MV-4-11 (cell line): ENCODE data around the gene ZNF598.
A peak's percentile ranks its signal among the peaks of the same experiment; 100 is the strongest.
"Not testable (repeated sequence)": the region's sequence is repeated elsewhere in the genome, so short reads cannot be mapped to it uniquely, and the experiment has no call there.

ENCODE experiments used
- DNase-seq: peaks from one replicate; lab custom pipeline; 2025; lab: John Stamatoyannopoulos, UW

The ZNF598 gene

DNA sequence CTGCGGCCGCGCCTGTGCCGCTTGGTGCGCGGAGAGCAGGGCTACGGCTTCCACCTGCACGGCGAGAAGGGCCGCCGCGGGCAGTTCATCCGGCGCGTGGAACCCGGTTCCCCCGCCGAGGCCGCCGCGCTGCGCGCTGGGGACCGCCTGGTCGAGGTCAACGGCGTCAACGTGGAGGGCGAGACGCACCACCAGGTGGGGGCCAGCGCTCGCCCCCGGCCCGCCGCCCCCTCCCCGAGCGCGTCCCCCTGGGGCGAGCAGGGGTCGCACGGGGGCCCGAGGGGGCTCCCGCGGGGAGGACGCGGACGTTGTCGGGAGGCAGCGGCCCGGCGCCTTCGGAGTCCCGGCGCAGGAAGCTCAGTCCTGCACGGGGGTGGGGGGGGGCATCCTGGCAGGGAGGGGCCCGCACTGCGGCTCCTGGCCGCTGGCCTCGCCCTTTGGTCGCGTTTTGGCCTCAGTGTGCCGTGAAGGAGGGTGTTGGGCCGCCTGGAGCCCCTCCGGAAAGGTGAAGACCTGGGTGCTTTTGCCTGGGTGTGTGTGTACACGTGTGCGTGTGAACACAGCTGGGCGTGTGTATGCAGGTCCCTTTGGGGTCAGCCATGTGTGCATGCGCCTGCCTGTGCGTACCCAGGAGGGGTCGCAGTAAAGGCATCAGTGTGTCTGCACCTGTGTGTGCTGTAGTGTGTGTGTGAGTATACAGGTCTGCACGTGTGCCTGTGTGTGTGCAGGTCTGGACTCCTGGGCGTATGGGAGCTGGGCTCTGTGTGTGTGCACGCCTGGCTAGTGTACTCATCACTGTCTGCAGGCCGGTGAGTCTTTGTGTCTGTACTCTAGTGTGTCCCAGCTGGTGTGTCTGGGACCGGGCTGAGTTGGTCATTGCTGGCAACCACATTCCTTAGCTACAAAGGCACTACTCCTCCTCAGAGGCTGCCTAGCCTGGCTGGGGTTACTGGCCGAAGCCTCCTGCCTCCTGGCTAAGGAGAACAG, 17.7 kb upstream of the ZNF598 start:
- no peak for DNase-seq

DNA sequence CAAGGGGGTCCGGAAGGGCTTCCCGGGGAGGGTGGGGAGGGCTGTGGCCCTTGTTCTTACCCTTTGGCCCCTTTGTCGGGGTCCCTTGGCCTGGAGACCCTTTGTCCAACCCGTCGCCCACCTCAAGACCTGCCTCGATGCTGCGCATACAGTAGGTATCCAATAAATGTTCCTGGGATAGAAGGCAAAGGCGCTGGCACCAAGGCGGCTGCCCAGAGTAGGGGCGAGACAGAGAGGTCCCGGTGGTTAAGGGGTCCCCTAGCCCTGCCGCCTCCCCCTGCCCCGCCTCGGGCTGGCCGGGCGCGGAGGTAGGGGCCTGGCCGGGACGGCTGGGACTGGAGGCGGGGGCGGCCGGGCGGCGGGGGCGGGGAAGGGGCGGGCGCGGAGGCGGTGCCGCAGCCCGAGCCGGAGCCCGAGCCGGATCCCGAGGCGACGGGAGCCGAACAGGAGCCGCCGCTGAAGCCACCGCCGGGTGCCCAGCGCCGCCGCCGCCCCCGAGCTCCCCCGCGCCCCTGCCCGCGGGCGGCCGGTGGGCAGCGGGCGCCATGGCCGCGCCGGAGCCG, 16.9 kb upstream of the ZNF598 start, which contains the start of gene NHERF2:
Gene NHERF2 (plus strand): TSS at position 442 of the 563 bp plus-strand sequence. CDS start 104 bp downstream, at position 546.
- no peak for DNase-seq

DNA sequence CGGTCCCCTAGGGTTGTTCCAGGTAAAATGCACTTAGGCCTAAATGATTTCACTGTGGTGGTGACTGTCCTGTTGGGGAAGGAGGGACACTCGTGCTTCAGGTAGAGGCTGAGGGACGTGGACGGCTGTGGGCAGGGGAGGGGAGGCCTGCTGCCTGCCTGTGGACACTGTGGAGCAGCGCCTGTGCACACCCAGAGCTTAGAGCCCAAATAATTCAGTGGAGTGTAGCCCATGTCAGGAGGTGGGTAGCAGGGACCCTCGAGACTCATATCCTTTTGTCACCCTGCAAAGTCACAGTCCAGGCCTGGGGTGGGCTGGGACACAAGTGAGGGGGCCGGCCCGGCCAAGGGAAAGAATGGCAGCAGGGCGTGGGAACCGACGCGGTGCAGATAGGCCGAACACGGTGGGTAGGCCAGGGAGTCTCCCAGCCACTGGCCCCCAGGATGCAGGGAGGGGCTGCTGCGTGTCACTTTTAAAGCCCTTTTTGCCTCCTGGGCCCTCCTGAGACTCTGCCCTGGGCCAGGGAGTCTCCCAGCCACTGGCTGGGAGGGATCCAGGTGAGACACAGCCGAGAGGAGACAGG, 16.3 kb upstream of the ZNF598 start:
- no peak for DNase-seq

DNA sequence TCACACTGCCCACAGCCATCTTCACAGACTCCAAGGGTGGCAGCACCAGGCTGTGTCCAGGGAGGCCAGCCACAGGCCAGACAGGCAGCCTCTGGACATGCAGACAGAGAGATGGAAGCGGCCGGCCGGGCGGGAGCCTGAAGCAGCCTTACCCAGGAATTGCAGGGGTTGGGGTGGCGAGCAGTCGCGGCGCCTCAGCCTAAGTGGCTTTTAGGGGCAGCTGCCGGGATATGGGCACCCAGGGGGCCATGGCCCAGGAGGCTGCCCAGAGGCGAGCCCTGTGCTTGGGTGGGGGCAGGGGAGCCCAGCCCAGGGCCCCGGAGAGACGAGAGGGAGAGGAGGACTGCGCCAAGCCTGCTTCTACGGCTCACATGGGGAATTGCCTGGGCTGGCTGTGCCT, 15.6 kb upstream of the ZNF598 start:
- DNase-seq = no peak

DNA sequence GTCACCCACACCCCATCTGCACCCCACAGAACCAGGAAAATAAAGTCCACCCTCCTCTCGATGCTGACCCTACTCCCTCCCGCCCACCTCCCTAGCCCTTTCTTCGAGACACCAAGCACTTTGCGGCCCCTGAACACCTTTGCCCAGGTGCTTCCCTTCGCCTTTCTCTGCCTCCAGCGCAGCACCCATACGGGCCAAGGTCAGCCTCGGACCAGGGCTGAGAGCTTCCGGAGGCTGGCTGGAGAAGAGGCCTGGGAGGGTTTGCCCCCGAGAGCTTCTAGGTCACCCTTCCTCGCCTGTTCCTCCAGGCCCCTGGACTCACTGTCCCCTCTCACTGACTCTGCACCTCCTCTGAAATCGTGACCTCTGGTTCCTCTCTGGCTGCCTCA, 14.4 kb upstream of the ZNF598 start:
- no peak for DNase-seq

DNA sequence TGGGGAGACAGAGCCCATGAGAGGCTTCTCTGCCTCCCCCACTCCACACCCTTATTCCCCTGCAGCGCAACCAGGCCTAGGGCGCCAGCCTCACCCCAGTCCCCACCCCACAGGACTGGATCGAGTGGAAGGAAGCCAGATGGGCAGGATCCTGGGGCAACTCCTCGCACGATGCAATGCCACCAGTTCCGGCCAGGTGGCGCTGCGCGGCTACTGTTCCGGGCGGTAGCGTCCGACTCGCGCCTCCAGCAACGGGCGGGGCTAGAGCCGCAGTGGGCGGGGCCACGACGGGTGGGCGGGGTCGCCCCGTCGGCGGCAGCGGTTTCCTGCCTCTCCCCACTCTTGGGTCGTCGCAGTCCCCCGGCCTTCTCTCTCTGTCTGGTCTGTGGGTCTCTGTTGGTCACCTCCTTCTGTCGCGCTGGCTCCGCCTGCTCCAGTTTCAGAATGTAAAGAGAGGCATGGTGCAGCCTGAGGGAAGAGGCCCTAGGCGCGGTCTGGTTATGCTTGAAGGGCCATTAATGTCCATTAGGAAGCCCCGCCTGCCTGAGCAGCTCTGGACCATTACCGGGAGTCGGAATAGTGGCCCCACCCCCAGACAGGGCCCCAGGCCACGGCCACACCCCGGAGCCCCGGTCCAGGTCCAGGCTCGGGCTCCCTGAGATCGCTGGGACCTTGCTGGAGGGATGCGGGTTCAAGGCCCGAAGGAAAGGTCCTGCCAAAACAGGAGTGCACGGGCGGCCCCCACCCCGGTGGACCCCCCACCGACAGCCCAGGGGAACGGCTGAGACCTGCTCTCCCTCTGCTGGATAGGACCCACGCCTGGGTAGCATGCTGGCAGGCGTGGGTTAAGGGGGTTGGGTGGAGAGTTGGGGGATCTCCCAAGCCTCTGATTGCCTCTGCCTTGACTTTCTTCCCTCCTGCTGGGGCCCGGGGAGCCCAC, 13.7 kb upstream of the ZNF598 start:
- peak; percentile 80 for DNase-seq

DNA sequence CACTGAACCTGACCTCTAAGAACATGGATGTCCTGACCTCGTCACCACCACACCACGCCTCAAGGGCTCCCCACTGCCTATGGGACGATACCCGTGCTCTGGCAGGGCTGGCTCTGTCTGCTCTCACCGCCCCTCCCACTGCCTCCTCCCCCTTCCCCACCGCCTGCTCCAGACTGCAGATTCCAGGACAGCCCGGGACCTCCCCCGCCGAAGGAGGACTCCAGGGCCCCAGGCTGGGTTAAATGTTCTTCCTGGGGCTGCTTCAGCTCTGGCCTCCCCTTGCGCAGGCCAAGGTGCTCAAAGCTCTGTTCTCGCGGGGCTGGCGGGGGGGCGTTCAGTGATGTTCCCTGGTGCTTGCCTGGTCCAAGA, 13.1 kb upstream of the ZNF598 start:
- DNase-seq = no peak

DNA sequence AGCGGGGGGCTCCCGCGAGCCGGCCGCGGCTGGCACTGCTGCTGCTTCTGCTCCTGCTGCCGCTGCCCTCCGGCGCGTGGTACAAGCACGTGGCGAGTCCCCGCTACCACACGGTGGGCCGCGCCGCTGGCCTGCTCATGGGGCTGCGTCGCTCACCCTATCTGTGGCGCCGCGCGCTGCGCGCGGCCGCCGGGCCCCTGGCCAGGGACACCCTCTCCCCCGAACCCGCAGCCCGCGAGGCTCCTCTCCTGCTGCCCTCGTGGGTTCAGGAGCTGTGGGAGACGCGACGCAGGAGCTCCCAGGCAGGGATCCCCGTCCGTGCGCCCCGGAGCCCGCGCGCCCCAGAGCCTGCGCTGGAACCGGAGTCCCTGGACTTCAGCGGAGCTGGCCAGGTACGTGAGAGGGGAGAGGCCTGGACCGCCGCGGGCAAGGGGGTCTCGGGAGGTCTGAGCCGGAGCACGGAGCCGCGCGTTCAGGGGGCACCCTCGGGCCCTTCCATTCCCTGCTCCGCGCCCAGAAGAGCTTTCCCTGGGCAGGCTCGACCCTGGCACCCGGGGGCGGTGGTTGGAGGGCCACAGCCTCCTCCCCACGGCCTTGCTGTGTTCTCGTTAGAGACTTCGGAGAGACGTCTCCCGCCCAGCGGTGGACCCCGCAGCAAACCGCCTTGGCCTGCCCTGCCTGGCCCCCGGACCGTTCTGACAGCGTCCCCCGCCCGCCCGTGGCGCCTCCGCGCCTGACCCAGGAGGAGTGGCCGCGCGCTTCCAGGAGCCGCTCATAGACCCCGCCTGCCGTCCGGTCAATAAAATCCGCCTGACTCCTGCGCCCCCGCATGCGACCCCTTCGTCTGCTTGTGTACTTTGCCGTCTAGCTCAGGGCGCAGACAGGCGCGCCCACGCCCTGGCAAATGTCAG, 10.6 kb upstream of the ZNF598 start:
- no peak for DNase-seq

DNA sequence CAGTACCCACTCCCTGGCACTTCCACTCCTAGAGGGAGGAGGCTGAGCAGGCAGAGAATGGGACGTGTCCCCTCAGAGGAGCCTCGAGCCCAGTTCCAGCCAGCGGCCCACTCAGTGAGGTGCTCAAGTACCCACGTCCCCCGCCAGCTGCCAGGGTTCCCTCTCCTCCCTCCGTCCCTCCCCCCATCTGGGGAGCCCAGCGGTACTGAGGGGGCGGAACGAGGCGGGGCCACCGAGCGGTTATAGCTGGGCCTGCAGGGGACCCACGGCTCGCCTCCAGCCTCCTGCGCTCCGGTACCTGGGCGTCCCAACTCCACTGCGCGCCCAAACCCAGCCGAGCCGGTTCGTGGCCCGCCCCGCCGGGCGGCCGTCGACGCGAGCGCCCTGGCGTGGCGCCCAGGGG, 9.9 kb upstream of the ZNF598 start, which contains the start of gene NPW:
Gene NPW (plus strand): TSS at position 268 of the 403 bp plus-strand sequence.
- DNase-seq = no peak

DNA sequence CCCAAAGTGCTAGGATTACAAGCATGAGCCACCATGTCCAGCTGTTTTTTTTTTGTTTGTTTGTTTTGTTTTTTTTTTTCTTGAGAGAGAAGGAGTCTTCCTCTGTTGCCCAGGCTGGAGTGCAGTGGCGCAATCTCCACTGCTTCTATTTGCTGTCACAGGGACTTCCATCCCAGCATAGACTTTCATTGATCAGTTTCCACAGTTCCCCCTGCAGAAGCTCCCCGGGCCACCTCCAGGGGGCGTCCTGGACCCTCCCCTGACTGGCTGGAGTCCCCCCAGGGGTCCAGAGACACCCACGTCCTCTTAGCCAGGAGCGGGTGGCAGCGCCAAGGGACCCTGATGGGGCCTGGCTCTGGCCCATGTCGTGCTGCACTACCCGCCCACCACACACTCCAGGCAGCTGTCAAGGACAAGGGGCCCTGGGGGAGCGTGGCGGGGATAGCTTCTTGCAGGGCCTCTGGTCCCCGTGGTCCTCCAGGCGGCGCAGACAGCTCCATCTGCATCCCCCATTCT, 6.8 kb upstream of the ZNF598 start:
- no peak for DNase-seq

DNA sequence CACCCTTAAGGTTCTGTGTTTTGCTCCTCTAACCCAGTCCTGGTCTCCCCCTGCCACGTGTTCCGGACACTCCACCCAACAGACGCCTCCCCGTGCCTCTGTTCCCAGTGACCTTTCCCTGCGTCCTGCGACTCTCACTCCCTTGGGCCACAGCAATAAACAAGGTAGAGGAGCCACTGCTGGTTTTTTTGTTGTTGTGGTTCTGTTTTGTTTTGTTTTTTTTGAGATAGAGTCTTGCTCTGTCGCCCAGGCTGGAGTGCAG, 6.3 kb upstream of the ZNF598 start:
- no peak for DNase-seq

DNA sequence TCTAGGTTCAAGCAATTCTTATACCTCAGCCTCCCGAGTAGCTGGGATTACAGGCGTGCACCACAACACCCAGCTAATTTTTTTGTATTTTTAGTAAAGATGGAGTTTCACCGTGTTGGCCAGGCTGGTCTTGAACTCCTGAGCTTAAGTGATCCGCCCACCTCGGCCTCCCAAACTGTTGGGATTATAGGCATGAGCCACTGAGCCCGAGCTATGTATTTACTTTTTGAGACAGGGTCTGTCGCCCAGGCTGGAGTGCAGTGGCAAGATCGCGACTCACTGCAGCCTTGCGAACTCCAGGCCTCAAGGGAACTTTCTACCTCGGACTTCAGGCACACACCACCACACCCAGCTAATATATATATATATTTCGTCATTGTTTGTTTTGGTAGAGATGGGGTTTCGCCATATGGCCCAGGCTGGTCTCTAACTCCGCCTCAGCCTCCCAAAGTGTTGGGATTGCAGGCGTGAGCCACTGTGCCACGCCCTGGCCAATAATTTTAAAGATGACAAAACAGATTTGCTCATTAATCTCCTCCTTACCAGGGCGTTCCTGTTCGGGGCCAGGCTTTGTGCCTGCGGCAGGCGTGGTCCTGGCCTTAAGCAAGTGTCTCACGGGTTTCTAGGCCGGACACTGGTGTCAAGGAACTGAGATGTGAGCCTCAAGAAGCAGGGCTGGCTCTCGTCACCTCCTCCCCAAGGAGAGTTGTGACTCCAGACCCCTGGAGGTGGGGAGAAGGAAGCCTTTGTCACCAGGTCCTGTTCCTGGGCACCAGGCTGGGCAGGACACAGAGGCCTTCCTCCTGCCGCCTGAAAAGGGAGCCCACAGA, 5.7 kb upstream of the ZNF598 start:
- DNase-seq = peak; percentile 85

DNA sequence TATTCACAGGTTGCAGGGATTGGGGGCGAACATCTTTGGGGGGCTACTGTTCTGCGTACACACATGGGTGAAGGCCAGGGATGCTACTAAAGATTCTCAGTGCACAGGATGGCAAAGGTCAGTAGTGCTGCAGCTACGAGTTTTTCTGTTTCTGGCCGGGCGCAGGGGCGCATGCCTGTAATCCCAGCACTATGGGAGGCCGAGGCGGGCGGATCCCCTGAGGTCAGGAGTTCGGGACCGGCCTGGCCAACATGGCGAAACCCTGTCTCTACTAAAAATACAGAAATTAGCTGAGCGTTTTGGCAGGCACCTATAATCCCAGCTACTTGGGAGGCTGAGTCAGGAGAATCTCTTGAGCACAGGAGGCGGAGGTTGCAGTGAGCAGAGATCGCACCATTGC, 3.9 kb upstream of the ZNF598 start:
- DNase-seq = no peak

DNA sequence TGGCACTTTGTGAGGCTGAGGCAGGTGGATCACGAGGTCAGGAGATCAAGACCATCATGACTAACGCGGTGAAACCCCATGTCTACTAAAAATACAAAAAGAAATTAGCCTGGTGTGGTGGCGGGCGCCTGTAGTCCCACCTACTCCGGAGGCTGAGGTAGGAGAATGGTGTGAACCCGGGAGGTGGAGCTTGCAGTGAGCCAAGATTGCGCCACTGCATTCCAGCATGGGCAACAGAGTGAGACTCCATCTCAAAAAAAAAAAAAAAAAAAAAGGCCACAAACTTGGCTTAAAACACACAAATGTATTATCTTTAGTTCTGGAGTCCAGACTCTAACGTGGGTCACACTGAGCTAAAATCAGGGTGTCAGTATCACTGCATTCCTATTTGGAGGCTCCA, 2.1 kb upstream of the ZNF598 start:
- not testable (repeated sequence) for DNase-seq

DNA sequence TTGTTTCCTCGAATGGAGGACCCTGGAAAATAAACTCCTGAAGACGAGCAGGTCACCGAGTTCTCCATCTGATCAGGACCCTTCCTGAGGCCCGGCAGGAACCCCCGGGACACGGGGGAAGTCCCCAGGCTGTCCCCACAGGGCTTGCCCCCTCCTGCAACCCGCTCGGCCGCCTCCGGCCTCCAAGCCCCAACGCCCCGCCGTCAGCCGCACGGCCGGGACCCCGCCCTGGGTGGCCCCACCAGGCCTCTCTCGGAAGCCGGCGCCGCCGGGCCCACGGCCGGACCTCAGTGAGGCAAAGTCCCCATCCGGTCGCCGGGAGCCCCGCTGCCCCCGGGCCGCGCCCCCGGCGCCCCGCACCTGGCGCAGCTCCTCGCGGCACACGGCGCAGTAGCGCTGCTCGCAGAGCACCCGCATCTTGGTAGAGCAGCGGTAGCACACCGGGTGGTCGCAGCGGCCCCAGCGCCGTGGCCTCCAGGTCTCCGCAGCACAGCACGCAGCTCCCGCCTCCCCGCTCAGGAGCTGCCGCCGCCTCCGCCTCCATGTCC, 383 bp downstream of the ZNF598 start:
- DNase-seq = no peak

DNA sequence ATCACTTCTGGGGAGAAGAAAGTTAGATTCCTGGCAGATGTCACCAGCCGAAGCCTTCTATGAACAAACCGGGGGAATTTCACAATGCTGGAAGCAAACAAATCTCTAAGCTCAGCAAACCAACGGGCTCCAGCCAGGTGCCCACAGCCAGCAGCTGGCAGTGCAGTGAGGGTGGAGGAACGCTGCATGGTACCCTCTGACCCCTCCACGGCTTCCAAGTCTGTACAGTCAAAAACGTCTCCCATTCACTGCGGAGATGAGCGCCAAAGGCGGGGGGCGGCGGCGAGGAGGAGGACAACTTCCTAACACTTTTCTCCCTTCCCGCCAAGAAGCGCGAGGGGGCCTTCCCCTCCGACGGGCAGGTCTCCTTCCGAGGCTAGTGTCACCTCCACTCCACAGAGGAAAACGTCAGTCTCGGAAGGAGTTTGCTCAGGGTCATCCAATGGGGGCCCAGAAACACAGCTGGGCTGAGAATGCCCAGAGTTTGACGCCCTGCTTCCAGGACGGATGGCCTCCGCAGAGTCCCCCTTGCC, 924 bp downstream of the ZNF598 start:
- peak; percentile 47 for DNase-seq

DNA sequence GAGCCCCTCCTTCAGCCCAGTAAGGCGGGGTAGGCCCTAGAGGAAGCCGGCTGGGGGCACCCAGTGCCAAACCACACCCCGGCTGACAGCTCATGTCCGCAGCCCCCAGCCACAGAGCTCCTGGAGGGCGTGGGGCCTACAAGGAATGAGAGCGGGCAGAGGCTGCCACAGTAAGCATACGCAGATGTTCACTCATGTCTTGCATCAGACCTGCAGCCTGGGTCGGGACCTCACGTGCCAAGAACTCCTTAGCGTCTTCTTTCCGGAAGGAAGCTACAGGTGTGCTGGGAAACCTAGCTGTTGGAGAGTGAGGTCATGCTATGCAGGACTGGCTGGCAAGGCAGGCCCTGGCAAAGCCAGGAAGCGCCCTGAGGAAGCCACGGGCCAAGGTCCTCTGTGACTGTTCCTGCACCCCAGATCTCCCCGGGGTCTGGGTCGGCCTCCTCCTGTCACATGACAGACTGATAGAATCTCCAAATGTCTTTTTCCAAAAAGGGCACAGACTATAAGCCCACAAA, 1.6 kb downstream of the ZNF598 start:
- peak; percentile 80 for DNase-seq

DNA sequence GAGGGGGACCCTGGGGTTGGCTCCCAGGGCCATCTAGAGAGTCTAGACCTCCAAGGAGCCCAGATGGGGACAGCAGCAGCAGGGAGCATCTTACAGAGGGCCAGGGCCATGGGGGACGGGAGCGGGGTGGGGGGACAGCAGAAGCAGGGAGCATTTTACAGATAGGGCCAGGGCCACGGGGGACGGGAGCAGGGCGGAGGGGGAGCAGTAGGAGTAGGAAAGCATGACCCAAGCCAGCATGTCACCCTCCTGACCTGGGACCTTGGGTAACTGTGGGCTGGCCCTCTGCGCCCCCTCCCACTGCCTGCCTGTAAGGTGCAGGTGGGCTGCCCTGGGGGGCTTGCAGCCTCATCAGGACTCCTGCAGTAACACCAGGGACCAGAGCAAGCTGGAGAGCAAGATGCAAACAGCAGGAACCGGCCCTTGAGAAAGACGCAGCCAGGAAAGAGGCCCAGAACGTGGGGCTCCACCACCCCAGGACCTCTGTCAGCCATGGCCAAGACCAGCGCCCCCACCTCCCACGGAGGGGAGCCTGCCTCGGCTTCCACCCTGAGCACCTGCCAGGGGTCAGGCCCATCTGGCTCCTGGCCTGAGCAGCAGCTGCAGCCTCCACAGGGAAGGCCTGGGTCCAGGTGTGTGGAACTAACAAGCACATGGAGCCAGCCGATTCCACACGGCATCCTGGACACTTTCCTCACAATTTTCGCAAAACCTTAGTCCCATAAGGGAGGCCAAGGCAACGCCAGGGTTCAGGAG, 2.4 kb downstream of the ZNF598 start:
- DNase-seq = no peak
